Measurements from ENCODE around the gene RHBDF2.
"Not testable (repeated sequence)": the region's sequence is repeated elsewhere in the genome, so short reads cannot be mapped to it uniquely, and the experiment has no call there.

Gene RHBDF2

GRCh38 chr17:76523084-76524037, 22.1 kb upstream of the RHBDF2 start:
- DNase-seq, result peak; percentile 59 to 68 (median 66)

- not testable (repeated sequence) for DNase-seq
Measured at GRCh38 chr17:76521683-76522082, 20.5 kb upstream of the RHBDF2 start.

- no peak for DNase-seq
Measured at GRCh38 chr17:76521262-76521661, 20.0 kb upstream of the RHBDF2 start.

GRCh38 chr17:76519048-76519966, 18.1 kb upstream of the RHBDF2 start:
- no peak for DNase-seq

- DNase-seq, result no peak
Measured at GRCh38 chr17:76517638-76518038, 16.4 kb upstream of the RHBDF2 start.

GRCh38 chr17:76515274-76515949, 14.2 kb upstream of the RHBDF2 start:
- DNase-seq, result peak; percentile 22 to 63 (median 57)

- DNase-seq, result not testable (repeated sequence)
Measured at GRCh38 chr17:76514355-76514754, 13.1 kb upstream of the RHBDF2 start.

- DNase-seq, result no peak
Measured at GRCh38 chr17:76513306-76513692, 12.1 kb upstream of the RHBDF2 start.

GRCh38 chr17:76512366-76513305, 11.4 kb upstream of the RHBDF2 start:
- DNase-seq, result no peak

- DNase-seq, result no peak
Measured at GRCh38 chr17:76511668-76512365, 10.6 kb upstream of the RHBDF2 start.

- DNase-seq, result no peak
Measured at GRCh38 chr17:76510831-76511244, 9.6 kb upstream of the RHBDF2 start.

- not testable (repeated sequence) for DNase-seq
Measured at GRCh38 chr17:76508472-76509063, 7.3 kb upstream of the RHBDF2 start.

GRCh38 chr17:76506408-76507345, 5.5 kb upstream of the RHBDF2 start:
- peak; percentile 64 to 86 (median 78) for DNase-seq

GRCh38 chr17:76504117-76504516, 2.9 kb upstream of the RHBDF2 start:
- no peak for DNase-seq

GRCh38 chr17:76502341-76503211, 1.4 kb upstream of the RHBDF2 start:
- DNase-seq, result no peak

- no peak for DNase-seq
Measured at GRCh38 chr17:76501827-76502307, 644 bp upstream of the RHBDF2 start.

GRCh38 chr17:76500747-76501017, 541 bp downstream of the RHBDF2 start:
- no peak for DNase-seq

- no peak for DNase-seq
Measured at GRCh38 chr17:76500074-76500746, 1.0 kb downstream of the RHBDF2 start.
